Kidney capillary endothelial cell (primary cell): ENCODE data around the gene RAPGEF1.
"Not testable (repeated sequence)": the region's sequence is repeated elsewhere in the genome, so short reads cannot be mapped to it uniquely, and the experiment has no call there.

Experiments used
- DNase-seq: peaks from one replicate; pipeline ENCODE4 v3.0.0-alpha.2; 2018; ENCODE audit warnings: low spot score

The RAPGEF1 gene, protein sequence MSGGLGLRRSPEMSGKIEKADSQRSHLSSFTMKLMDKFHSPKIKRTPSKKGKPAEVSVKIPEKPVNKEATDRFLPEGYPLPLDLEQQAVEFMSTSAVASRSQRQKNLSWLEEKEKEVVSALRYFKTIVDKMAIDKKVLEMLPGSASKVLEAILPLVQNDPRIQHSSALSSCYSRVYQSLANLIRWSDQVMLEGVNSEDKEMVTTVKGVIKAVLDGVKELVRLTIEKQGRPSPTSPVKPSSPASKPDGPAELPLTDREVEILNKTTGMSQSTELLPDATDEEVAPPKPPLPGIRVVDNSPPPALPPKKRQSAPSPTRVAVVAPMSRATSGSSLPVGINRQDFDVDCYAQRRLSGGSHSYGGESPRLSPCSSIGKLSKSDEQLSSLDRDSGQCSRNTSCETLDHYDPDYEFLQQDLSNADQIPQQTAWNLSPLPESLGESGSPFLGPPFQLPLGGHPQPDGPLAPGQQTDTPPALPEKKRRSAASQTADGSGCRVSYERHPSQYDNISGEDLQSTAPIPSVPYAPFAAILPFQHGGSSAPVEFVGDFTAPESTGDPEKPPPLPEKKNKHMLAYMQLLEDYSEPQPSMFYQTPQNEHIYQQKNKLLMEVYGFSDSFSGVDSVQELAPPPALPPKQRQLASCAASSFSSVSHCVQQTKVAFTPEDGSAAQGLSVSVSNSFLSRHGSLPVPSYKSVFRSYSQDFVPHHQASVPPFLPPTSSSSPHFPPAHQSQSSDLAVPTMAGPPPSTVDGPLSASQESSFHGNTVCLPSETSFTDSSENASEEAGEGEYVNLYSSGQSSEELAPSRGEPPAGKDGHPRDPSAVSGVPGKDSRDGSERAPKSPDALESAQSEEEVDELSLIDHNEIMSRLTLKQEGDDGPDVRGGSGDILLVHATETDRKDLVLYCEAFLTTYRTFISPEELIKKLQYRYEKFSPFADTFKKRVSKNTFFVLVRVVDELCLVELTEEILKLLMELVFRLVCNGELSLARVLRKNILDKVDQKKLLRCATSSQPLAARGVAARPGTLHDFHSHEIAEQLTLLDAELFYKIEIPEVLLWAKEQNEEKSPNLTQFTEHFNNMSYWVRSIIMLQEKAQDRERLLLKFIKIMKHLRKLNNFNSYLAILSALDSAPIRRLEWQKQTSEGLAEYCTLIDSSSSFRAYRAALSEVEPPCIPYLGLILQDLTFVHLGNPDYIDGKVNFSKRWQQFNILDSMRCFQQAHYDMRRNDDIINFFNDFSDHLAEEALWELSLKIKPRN (N-terminal part only)

DNA sequence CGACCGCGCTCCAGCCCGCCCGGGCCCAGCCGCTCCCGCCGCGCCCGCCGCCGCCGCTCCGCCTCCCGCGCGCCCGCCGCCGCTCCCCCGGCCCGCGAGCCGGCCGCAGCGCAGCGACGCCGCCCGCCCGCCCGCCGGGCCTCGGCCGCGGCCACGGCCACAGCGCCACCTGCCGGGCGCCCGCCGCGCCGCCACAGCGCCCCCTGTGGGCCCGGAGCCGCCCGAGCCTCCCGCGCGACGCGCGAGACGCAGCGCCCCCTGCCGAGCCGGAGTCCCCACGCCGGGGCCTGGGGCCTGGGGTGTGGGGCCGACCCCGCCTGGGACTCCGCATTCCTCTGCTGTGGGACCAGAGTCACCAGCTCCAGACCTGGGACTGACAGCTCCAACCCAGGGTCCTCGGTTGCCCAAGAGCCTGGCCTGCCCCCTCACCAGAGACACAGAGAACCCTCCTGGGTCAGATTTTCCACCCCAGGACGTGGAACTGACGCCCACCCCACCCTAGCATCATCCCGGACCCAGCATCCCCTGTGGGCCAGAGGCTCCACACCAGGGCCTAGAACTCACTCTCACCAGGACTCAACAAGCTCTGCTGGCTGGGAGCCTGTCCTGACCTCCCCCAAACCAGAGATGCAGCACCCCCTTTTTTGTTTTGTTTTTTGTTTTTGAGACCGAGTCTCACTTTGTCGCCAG lies at the start of gene RAPGEF1:
Gene RAPGEF1 (minus strand): TSS at position 118 of the 690 bp plus-strand sequence. CDS start 246 bp downstream, outside the sequence.
- DNase-seq = no peak

DNA sequence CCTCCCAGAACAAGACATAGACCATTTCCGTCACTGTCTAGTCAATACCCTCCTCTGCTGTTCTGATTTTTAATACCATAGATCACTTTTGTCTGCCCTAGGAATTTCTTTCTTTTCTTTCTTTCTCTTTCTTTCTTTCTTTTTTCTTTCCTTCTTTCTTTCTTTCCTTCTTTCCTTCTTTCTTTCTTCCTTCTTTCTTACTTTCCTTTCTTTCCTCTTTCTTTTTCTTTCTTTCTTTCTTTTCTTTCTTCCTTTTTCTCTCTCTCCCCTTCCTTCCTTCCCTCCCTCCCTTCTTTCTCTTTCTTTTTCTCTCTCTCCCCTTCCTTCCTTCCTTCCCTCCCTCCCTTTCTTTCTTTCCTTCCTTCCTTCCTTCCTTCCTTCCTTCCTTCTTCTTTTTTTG lies 49.0 kb upstream of the RAPGEF1 start:
- no peak for DNase-seq

DNA sequence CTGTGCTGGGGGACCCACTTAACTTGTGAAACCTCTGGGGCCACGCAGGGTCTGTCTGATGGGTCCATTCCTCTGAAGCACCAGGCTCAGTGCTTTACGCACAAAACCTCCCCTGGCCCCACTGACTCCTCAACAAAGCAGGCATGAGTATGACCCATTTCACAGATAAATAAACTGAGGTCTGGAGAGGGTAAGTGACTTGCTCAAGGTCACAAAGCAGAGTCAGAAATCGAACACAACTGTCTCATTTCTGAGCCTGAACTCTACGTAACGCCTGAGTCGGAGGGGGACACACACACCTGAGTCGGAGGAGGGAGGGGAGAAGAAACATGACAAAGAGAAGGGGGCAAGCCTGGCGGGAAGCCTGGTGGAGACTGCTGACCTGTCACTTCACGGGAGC lies 48.0 kb upstream of the RAPGEF1 start:
- DNase-seq = no peak

DNA sequence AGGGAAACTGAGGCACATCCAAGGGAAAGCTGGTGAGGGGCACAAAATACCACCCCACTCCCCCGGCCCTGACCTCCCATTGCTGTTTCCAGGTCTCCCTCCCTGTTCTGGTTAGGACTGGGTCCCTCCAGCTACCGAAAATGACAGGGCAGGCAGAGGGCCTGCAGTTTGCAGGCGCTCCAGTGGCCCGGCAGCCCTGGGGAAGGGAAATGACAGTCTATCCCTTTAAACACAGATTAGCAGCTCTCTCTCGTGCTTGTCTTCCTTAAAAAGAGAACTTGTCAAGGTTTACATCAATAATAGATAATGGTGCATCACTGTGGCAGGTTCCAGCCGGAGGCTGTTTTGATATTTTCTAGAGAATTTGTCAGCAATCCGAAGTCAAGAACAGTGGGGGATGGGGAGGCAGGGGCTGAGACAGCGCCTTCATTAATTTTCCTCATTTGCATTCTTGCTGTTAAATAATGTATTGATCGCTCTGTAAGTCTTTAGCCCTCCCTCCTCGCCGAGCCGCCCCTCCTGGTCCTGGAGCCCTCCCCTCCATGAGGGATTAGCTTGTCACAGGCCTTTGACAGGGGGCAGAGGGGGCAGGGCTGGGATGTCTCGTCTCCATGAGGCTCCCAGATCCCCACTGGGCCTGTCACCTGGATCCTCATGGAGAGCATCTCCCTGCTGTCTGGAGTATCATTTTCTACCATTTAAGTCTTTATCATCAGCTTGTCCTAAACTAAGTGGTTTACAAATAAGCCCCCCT lies 45.0 kb upstream of the RAPGEF1 start:
- DNase-seq = no peak

DNA sequence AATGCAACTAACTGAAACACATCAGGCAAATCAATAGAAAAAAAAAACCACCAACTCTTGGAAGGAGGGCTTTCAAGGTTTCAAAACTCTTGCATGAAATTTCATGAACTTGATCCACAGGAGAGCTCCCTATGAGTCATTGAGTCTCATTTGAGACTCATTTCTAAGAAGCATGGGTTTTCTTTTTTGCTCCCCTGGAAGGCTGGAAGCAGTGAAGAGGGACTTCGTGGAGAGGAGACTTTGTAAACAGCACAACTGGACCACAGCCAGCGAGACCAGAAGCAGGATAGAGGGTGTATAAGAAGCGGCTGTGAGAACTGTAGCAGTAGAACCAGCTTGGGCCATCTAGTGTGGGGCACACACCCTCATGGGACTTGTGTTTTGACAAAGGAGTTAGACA lies 41.2 kb upstream of the RAPGEF1 start:
- DNase-seq = no peak

DNA sequence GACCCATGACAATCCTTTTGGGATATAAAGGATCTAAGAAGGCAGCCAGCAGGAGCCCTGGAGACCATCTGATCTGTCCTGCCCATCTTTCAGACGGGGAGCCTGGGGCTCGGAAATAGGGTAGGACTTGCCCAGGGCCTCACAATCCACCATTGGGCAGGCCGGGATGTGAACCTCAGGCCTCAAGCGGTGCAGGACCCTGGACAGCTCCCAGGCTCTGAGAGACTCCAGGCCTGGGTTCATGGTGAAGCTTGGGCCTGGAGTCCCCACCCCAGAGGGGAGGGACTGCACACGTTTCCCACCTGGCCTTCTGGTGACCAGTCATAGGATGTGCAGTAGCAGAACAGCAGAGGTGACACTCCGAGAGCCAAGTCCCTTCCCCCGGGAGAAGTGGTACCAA lies 36.6 kb upstream of the RAPGEF1 start:
- peak; percentile 23 for DNase-seq

DNA sequence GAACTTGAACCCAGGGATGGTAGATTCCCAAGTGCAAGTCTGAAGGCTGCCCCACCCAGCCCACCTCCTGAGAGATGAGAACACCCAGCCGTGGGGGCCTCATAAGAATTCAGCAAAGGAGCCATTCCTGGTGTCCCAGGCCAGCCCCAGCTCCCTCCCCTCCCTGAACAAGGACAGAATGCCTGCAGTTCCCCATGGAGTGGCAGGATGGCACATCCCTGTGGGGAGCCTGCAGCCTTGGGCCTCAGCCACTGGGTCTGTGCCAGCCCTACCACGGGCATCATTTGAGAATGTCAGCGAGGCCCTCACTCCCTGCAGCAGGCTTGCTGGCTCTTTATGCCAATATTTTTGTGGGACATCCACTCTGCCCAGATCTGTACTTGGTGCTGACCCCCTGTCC lies 36.2 kb upstream of the RAPGEF1 start:
- no peak for DNase-seq

DNA sequence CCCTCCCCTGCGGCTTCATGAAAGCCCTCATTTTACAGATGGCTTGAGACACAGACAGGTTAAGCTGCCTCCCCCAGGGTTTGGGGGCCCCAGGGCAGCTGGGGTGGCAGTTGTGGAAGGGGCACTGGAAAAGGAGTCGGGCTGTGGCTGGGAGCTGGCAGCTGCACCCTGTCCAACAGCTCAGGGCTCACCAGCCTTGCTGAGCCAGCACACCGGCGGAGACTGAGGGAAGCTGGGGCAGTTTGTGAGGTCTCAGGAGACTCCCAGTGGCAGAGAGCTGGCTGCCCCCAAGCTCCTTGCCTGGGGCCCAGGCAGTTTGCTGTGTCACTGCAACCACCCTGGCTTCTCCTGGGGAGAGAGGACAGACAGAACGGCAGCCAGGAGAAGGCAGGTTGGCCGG lies 34.8 kb upstream of the RAPGEF1 start:
- no peak for DNase-seq

DNA sequence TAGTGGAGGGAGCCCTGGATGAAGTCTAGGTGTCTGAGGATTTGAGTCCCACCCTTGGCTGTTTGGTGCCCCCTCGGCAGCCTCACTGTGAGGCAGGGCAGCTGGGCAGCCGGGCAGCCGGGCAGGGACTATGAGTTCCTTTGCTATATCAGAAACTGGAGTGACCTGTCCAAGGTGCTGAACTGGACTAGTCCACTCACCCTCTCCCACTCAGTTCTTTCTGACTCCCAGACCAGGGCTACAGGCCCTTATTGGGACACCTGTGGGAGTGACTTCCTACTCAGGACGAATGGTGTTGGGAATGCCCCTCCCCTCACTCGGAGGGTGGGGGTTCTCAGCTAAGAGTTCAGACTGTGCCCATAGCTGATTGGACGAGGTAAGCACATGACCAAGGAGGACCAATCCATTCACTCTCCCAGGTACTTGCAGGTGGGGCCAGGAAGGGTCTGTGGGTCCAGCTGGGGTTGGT lies 34.1 kb upstream of the RAPGEF1 start:
- DNase-seq = peak; percentile 48

DNA sequence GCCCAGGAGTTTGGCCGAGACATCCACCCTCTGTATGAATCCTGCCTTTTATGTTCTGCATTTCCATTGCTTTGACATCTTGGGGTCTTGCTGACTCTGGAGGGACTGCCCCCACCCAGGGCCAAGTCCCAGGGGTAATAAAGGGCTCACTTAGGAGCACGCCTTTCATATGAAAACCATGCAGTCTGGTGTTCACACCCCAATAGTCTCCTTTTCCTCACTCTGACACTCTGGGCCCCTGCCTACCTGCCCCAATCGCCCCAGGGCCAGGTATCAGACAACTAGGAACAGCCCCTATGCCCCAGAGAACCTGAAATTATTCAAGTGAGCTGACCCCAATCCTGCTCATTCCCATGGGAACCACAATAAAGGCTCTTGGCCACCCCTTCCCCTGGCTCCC lies 33.1 kb upstream of the RAPGEF1 start:
- no peak for DNase-seq

DNA sequence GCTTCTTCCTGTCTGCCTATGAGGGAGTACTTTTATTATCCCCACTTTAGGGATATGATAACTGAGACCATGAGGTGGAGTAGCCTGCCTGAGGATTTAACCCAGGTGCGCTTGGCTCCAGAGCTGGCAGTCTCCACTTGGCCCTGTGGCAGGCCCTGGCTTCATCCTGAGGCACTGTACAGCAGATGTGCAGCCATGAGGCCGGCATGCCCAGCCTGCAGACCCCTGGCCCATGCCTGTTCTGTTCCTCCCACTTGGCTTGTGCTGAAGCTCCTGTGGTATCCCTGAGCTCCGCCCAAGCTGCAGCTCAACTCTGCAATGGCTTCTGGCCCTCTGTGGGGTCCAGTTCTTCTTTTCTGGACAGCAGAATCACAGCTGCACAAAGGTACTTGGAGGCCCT lies 31.8 kb upstream of the RAPGEF1 start:
- DNase-seq = no peak

DNA sequence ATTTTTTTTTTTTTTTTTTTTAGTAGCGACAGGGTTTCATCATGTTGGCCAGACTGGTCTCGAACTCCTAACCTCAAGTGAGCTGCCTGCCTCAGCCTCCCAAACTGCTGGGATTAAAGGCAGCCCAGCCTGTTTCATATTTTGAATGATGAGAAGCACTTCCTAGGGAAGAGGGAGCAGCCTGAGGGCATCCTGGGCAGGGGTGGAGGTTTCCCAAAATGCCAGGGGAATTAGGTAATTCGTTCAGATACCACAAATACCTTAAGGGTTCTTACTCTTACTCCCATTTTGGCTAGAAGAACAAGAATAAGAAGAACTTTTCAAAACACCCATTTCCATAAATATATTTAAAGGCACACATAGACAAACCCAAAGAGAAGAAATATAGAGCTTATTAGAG lies 29.5 kb upstream of the RAPGEF1 start:
- DNase-seq = no peak

DNA sequence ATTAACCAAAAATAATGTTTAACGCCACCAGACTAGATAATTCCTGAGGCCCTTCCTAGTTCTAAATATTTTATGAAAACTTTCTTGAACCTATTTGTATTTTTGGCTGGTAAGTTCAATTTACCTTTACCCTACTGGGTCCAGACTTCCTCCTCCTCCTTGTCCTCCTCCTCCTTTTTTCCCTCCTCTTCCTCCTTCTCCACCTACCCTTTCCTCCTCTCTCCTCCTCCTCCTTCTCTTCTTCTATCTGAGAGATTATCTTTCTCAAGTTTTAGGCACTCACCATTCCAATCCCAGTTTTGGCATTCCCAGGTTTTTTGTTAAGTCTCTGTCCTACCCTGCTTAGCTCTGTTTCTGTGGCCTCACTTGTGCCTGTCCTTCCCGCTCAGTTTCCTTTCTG lies 24.7 kb upstream of the RAPGEF1 start:
- DNase-seq = no peak

DNA sequence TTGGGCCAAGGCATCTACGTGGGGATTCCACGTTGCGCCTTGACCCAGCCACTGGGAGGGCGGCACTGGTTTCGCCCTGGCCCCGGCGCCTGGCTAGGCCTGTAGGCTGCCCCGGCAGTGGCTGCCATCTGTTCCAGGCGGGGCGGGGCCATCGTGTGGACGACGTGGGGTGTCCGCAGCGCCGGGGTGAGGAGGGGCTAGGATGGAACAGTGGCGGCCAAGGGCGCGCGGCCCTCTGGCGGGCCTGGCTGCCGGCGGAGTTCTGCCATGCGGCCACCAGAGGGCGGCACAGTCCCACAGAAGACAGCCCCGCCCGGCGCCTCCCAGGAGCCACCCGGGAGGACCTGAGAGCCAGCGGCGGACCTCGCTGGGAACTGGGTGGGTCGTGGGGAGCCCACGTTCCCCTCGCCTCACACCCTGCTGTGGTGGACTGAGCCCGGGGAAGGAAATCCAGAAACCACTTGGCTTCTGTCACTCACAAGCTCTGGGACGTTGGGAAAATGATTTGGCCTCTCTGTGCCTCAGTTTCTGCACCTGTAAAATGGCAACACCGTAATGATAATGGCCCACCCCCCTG lies 22.6 kb upstream of the RAPGEF1 start:
- DNase-seq = peak; percentile 68

DNA sequence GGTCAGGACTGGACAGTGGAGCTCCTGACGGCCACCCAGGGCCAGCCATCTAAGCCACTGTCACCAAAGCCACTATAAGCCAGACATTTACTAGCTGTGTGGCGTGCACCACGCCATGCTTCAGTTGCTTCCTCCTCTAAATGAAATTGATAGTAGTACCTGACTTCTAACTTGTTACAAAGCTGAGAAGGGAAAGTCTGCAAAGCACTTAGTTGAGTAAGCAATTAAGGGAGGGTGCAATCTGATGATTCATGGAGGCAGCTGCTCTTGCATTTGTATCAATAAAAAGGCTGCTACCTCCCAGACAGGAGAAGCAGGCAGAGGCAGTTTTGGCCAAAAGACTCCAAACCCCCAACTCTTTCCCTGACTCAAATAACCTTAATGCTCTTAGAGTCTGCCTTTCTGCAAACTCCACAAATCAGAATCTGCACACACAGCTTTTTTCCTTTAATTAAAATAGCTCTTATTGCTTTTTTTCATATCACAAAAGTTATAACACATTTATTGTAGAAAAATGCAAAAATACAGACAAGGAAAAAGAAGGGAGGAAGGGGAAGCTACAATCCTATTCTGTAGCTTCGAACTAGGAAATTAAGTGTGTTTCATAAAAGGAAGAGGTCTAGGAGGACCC lies 19.3 kb upstream of the RAPGEF1 start:
- no peak for DNase-seq

DNA sequence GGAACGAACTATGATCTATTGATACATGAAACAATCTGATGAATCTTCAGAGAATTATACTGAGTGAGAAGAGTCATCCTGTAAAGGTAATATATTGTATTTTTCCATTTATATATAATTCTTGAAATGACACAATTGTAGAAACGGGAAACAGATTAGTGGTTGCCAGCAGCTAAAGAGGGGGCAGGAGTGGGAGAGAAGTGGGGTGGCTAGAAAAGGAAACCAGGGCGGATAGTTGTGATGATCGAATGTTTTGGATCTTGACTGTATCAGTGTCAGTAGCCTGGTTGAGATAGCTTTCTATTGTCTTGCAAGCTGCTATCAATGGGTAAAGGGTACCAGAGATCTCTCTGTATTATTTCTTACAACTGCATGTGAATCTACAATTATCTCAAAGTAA lies 17.7 kb upstream of the RAPGEF1 start:
- DNase-seq = no peak

DNA sequence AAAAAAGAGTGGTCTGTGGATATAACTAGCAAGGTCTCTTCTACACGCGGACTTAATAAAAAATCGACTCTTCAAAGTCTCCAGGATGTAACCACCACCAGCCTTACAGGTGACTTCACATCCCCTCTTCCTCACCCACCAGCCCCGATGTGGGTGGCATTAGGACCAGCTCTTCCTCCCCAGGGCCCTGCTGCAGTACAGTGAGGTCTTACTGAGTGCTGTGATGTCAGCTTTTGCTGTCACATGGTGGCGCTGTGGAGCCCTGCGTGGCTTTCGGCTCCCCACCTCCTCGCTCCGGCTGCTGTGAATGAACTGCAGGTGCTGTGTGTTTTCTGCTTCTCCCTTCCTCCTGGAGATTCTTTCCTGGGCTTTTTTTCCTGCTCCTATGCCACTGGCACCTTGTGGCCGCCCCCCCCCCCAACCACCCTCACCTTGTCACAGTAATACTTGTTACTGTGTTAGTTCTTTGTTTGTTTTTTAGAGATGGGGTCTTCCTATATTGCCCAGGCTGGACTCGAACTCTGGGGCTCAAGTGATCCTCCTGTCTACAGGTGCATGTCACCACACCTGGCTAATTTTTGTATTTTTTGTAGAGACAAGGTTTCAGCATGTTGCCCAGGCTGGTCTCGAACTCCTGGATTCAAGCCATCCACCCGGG lies 15.8 kb upstream of the RAPGEF1 start:
- DNase-seq = no peak

DNA sequence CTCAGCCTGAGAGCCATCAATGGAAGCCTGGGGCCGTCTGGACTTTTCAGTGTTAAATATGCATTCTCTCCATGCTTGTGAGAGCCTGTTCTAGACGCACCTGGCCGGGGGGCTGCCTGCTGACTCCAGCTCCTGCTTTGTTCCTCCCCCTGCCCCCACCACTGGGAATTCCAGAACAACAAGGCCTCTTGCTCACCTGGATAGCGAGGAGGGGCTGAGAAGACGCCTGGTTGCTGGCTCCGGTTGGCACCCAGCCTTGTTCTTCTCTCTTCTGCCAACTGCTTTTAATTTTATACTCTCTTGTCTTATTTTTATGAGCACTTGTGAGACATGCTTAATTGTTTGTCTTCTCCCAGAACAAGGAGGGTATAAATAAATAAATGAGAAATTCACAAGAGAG lies 15.0 kb upstream of the RAPGEF1 start:
- DNase-seq = no peak

DNA sequence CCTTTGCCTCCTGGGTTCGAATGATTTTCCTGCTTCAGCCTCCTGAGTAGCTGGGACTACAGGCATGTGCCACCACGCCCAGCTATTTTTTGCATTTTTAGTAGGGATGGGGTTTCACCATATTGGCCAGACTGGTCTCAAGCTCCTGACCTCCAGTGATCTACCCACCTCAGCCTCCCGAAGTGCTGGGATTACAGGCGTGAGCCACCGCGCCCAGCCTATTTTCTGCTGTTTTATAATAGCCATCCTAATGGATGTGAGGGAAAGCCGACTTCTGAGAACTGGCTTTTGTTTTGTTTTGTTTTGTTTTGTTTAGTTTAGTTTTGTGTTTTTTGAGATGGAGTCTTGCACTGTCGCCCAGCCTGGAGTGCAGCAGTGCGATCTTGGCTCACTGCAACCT lies 13.9 kb upstream of the RAPGEF1 start:
- DNase-seq = not testable (repeated sequence)
